Activated T-cell treated with anti-CD3 and anti-CD28 coated beads for 1 hour (primary cell): ENCODE measurements around the gene ARMH3.
"Not testable (repeated sequence)": the region's sequence is repeated elsewhere in the genome, so short reads cannot be mapped to it uniquely, and the experiment has no call there.

ENCODE experiments used
- DNase-seq: peaks from one replicate; pipeline ENCODE4 v3.0.0-alpha.2; 2020; ENCODE audit warnings: low read depth

Gene ARMH3

DNA sequence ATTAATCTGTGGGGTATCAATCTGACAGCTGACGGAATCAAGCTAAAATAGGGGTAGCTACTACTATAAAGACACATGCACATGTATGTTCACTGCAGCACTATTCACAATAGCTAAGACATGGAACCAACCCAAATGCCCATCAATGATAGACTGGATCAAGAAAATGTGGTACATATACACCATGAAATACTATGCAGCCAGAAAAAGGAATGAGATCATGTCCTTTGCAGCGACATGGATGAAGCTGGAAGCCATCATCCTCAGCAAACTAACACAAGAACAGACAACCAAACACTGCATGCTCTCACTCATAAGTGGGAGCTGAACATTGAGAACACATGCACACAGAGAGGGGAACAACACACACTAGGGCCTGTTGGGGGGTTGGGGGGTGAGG, 75.3 kb downstream of the ARMH3 start:
- DNase-seq = not testable (repeated sequence)

DNA sequence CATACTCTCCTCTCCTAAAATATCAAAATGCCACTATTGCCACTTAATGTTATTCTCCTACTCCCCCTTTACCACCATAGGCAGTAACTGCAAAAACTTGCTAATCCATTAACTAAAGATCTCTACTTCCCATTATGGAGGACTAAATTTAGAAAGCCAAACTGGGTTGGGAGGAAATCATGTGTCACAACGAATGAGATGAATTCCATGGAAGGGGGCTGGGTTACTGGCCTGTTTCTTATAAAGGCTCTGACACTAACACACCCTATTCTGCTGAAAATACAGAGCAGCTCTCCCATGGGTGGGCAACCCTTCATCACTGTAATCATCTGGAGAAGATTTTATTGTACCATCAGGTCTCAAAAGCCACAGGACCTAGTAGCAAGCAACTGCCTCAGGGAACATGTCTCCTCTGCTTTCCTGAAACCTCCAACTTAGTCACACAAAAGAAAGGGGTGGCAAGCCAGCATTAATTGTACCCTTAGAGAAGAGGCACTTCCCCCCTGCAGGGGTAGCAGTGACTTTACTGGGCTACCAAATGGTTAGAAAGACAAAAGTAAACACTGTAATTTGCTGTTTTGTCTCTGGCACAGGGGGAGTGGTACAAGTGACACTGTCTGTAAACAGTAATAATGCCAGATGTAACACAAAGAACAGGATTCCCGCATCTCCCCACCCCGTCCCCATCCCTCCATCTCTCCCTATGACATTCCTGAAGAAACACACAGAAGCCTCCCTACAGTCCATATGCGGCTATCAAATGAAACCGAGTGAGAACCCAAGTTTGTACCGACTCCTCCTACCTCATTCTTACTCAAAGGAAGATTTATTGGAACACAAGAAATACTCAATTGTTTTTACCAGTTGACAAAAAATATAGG, 81.6 kb downstream of the ARMH3 start:
- DNase-seq = no peak

DNA sequence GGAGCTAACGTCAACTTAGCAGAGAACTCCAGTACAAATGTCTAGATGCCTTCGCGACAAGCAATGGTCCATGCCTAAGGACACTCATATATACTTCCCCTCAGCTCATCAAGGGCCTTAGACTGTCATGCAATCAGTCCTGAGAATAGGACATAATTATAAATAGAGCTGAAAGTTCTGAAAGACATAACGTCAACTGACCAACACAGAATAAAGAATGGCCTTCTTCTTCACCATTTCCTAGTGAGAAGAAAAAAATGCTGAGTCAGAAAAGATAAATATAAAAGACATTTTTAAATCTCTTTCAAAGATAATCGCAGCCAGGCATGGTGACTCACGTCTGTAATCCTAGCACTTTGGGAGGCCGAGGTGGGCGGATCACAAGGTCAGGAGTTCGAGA, 83.2 kb downstream of the ARMH3 start:
- DNase-seq = no peak

DNA sequence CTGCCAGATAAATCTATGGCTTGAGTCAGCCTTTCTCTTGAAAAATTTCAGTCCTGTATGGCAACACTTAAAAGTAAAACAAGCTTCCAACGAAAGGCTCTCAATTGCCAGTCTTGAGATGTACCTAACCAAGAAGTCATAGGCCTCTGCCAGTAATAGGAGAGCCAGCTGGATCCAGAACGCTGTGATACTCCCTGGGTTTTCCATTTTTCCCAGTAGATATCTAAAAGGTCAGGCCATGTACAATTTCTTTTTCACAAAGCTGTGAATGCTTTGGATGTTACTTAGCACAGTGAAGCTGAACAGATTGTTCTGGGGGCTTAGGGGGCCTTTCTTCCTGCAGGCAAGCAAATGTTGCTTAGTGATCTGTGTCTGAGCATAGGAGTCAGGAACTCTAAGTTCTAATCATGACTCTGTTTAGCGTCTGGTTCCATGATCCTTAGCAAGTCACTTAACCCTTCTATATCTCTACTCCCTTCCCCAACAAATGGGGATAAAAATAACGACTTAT, 86.5 kb downstream of the ARMH3 start:
- no peak for DNase-seq

DNA sequence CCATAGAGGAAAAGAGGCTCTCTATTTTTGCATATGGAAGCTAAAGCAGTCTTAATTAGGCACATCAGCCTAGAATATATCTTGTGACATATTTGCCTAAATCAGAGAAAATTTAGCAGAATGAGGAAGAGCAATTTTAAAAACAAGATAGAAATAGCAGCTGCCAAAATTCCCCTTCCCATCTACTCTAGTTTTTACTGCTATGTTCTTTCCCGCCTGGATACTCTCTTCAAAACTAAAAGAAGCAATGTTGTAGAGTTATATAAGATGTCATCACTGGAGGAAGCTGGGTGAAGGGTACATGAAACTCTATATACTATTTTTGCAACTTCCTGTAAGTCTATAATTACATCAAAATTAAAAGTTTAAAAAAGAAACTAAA, 87.0 kb downstream of the ARMH3 start:
- no peak for DNase-seq

DNA sequence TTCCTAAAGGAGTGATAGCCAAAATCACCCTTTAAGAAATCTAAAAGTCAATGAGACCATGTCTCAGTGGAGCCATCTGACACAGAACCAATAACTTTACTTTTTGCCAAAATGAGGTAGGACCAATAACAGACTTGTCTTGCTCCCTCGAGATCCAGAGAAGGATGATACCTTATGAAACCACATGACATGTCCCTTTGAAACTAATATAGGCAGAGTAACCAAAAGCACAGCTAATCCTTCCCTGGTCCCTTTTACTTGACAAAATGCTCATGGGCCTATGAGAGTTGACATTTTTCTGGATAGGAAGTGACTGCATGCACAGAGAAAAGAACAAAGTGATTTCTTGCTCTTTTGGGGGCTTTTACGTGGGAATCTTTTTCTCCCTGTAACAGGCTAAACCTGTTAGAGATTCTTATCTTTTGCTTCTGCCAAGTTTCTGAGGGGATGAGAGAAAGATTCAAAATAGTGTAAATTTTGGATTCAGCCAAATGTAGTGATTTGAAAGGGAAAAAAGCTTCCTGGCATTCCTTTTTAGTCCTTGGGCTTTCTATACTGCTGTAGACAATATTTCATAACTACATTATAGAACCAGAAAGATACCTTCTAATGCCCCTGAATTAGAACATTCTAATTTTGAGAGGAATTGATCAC, 87.6 kb downstream of the ARMH3 start:
- DNase-seq = no peak

DNA sequence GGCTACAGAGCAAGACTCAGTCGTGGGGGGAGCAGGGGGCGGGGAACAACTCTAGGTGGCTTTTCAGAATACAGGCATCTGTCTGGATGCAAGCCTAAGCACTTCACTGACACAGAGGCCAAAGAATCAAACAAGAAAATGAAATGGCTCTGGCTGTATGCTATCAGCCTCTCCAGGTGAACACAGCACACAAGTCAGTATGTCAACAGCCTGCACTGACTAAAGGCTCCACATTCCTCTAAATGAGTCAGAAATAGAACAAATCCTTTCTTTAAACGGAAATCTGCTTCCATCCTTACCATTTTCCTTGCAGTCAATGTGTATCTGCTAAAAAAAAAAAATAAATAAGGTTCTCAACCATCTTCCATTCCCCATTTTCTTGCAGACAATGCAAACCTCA, 88.3 kb downstream of the ARMH3 start:
- no peak for DNase-seq

DNA sequence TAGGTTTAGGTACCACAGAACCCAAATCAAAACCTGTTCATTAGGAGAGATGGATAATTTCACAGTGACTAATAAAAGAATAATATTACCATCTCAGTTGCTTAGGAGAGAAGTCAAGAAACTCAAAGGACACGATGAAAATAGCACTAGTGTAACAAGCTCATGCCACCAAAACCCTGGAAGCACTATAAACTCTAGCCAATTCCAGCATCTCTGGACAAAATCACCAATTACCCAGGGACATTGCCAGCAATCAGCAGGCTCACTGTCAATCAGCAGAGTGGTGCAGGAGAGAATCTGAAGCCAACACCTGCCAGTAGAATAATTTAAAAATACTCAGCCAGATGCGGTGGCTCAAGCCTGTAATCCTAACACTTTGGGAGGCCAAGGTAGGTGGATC, 88.9 kb downstream of the ARMH3 start:
- no peak for DNase-seq

DNA sequence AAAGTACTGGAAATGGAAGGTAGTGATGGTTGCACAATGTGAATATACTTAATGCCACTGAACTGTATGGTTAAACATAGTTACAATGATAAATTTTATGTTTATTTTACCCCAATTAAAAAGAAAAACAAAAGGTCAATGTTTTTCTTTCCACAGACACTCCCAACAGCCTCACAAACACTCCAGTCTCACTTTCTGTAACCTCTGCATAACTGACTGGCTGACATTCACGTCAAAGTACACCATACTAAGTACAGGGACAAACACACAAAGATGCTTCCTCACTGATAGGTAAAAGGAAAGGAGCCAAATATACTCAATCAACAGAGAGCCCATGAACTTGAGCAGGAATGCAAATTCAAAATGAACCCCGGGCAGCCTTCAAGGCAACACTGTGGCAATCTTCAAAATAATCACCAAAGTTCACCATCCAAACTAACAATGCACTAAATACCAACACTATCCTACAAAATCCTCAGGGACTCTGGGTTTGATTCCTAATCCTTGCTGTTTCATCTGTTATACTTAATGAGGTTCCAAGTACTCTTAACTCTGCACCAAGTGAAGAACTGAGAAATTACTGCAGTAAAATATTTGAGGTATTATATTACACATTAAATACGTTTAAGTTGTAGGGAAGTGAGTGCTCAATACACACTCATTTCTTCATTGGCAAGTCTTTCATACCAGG, 90.8 kb downstream of the ARMH3 start:
- no peak for DNase-seq

DNA sequence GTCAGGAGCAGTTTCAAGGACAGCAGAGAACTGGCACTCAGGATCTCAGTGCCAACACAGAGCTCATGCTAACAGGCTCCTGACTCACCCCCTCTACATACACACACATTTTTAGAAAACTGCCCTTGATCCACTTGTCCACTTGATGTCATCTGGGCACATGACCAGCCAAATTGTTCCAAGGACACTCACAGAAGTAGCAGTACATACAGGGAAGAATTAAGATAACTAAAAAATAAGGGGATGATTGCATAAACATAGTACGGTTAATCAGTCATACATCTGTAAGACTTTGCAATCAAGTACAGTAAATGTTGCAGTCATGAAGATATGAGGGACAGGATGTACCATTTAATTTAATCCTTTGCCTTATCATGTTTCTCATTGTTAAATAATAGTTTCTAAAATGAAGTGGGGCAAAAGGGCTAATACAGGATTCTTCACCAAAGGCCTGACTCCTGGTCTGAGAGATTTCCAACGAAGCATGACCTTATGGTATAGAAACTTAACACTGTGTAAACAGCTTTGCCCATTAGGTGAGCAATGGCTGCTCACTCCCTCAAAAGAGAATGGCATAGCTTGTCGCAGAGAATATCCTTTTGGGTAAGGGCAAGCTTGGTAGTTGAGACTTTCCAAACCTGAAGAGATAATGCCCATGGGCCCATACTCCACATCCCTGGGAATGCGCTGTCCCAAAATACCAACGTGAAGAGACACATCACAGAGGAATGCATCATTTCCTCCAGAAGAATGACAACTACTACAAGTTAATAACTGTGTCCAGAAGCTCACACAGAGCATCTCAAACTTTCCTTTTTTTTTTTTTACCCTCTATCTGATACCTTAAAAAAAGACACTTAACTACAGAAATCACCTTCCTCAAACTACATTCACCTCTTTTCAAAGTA, 94.1 kb downstream of the ARMH3 start:
- DNase-seq = no peak

DNA sequence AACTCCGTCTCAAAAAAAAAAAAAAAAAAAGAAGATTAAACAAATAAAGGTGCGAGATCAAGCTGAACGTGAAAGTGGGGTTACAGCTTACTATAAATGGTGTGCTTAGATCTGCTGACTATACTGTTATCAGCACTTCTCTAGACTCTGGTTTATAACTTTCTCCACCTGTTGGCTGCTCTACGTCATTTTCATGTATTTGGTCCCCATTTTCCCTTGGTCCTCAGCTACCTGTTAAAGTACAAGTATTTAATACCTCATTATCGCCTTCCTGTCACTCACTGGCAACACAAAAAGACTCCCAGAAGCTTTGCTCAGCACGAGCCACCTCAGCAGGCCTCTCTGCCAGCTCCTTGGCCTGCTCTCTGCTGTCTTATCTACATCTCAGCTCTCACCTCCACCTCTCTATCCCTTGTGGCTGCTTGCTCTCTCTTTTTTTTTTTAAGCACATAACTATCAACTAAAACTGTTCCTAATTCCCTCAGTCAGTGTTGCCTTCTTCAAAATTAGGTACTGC, 95.0 kb downstream of the ARMH3 start:
- DNase-seq = no peak

DNA sequence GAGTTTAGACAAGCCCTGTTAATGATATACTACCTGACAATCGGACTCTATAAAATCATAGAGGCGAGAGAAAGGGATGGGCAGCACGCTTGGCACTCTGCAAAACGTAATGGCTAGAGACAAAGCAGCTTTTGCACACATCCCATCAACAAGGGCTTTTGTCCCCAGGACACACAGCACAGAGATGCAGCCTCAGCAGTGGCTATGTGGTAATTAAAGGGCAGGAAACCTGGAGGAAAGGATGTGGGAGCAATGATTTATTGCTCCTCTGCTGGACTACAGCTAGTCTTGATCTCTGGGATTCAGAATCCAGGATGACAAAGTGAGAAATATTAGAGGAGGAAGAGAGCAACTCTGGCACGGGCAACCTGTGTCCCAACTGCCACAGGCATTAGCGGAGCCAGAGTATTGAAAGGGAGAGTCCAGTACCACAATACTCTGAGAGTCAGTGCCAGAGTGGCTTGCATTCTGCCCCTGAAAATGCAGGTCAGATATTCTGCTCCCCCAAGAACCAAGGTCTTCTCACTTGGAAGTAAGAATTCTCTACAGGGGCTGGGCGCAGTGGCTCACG, 96.5 kb downstream of the ARMH3 start:
- DNase-seq = no peak

DNA sequence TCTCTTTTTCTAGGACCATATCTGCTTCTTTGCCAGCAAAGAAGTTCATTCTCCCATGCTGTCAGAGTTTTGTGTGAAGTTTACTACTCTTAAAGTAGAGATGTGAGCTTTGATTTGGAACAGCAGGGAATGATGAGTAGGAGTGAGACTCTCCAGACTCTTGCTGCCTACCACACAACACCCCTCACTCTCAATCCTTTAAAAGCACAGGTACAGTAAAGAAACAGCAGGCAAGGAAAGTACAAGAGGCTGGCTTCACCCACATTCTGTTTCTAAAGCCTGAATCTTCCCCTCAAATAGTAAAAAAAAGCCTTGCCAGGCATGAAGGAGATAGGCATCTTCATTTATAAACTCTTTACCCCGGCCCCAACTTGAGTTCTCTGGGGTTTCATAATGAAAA, 97.3 kb downstream of the ARMH3 start:
- no peak for DNase-seq

DNA sequence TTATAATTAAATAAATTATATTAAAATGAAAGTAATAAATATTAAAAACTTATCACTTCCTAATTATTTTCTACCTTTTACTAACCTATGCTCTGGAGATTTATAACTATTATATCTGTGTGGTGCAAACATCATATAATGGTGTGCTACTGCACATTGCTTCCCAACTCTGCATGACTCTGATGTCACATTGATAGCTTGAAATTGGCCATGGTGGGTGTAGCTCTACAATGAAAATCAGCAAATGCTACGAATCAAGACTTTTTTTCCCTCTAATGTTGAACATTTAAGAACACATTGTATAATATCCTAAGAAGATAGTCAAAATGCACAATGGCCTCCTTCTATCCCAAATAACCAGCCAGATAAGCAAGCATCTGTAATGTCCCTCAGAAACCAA, 99.1 kb downstream of the ARMH3 start:
- no peak for DNase-seq

DNA sequence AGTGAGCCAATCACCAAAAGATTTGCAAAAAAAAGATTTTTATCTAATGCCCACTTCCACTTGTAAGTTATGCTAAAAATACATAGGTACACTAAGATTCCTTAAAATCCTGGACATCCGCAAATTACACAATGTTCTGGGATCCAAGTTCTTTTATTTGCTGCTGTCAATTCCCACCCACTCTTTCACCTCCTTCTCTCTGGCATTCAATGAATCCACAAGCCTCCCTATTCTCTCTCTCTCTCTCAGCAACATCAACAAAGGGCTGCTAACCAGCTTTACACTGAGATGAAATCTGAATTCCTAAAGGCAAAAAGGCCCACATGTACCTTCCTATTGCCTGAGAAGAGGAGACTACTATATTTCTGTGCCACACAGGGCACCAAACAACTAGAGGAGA, 99.9 kb downstream of the ARMH3 start:
- no peak for DNase-seq

DNA sequence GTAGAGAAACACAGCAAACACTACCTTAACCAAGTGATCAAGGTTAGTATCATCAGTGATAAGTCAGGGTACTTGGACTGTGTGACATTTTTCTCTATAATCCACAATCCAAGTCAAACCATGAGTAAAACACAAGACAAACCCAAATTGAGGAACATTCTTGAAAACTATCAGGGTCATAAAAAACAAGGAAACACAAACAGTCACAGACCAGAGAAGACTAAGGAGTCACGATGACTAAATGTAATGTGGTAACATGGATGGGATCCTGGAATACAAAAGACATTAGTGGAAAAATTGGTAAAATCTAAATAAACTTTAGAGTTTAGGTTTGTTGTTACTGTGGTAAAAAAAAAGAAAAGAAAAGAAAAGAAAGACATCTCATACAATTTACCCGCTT, 103.8 kb downstream of the ARMH3 start:
- DNase-seq = no peak

DNA sequence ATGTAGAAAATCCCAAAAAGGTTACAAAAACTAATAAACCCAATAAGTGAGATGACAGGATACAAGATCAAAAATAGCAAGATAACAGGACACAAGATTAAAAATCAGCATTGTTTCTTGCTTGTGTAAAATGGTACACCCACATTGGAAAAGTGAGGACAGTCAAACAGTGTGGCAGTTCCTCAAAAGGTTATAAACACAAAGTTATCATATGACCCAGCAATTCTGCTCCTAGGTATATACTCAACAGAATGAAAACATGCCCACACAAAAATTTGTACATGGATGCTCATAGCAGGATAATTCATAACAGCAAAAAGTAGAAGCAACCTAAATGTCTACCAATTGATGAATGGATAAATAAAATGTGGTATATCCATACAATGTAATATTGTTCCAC, 105.8 kb downstream of the ARMH3 start:
- DNase-seq = no peak

DNA sequence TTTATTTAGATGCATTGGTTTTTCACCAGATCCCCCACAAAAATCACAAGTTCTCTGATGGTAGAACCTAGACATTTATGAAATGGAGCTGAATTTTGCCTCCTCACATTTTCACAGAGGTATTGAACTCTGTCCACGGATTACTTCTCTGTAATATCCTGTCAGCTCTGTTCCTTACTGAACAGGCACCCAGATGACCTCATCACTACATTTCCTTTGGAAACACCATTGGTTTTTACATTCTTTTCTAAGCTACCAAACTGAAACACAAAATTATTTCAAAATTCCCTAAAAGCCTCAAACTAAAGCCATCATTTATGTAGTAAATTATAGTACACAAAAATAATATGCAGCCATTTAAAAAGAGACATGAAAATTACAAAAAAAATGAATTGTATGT, 114.1 kb downstream of the ARMH3 start:
- no peak for DNase-seq

DNA sequence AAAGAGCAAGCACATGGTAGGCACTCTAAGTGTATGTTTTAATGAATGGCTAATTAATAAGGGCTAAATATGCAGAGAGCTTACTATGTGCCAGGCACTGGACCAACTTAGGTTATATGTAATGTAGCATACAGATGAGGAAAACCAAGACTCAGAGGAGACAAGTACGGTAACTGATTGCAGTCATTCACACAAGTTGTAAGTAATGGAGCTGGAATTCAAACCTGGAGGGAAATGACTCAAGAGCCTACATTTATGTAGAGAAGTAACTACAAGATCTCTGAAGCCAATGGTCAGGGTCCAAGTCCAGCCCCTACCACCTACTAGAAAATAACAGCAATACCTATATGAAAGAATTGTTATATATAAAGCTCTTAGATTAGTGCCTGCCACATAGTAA, 115.1 kb downstream of the ARMH3 start:
- no peak for DNase-seq

DNA sequence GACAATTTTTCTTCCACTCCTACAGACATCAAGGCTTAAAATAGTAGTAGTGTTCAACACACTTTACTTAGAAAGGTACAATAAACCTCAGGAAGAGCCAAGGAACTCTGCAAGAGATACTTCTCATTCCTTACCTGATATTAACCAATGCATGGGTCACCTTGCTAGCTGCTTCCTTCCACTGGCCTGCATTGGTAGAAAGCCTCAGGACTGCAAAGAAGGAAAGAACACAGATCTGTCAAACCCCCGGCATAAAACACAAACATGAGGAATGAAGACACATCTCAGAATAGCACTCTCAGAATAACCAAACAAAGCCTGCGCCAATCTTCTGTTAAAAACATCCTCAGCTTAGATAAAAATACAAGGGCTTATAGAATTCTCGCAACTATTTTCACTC, 116.2 kb downstream of the ARMH3 start:
- no peak for DNase-seq

DNA sequence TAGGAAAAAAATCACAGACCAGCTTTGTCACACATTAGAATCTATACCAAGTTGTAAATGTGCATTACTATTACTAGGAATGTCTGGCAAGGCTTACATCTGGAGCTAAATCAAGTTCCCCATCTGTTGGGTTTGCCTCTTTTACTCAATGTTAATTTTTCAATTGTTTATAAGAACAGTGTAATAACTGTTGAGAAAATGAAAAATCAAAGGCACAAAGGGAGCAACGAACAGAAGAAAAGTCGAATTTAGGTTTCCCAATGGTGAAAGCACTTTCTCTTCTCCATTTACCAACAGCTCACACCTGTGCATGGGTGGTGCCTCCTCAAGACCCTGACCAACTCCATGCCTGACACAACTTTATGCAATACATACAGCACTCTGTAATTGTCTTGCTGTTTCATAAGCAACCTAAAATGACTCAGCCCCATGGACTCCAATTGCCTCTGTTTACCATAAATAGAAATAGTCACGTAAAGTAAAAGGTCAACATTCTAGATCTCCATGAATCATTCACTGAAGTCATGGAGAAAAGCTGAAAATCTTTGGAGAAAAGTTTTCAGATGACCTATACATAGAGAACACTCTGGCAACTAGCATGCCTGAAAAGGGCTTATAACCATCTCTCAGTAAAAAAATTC, 116.8 kb downstream of the ARMH3 start:
- no peak for DNase-seq
